ENCODE results near the gene PBX1. TPM values are rescaled to one million over a fixed set of nuclear protein-coding genes. Genes with fewer than 3 reads are reported as not detected.

Gene PBX1
- total and polyA plus RNA-seq, 2 of the 4 experiments (the other 2 are of a cell fraction), result 13.9 to 17.9 TPM

DNA sequence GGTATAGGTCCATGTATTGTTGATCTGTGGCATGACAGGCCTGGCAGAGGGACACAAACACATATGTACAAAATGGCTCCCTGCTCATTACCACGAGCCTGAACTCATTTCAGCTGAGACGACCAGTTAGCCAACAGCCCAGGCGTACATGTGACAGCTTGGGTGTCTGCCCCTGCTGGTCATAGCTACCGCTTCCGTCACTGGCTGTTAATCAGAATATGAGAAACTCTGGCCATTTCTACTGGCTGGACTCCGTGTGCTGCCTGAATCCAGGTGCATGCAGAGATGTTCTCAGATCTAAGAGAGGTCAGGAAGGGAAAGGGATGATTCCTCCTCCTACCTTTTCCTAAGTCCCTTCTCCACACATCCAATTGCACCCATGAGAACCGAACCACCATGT, 144.5 kb downstream of the PBX1 start:
- H3K36me3 ChIP-seq (ENCODE audit: control insufficient read depth, insufficient read depth, low read length), result no peaks in the 10 kb centered on the region
- no peak overlapping the region; the same call in 1 of the 2 replicates for H3K18ac ChIP-seq (ENCODE audit: low read depth, low read length)
- H2BK20ac ChIP-seq (ENCODE audit: low read depth, low read length), result peak overlapping the region; percentile 20; the same call in 1 of the 2 replicates
- dilution Hi-C loops (cut with HindIII; ENCODE audit: low sequenced_read_pairs, unreplicated experiment) (no loop called here), intact Hi-C loops (cut with micrococcal nuclease) (no loop called here), in situ Hi-C loops (cut with MboI; ENCODE audit: low sequenced_read_pairs) (no loop called here)
- no peak overlapping the region for H3K4me3 ChIP-seq (ENCODE audit: insufficient read depth, low read depth, low read length)
- H3K27me3 ChIP-seq (ENCODE audit: control insufficient read depth, insufficient read depth, low read length), result no peaks in the 10 kb centered on the region
- no peak overlapping the region for H2AK9ac ChIP-seq (replicated peaks; ENCODE audit: low read depth, low read length, poor library complexity)
- POLR2A ChIA-PET (ENCODE audit: unreplicated experiment), result no interaction called here
- H3K4me1 ChIP-seq (ENCODE audit: control insufficient read depth, insufficient read depth, low read length), result peaks cover 23% of the 10 kb centered on the region
- ATAC-seq (ENCODE audit: low read depth) (no peak), DNase-seq (no peak)
- H4K5ac ChIP-seq (ENCODE audit: low read depth, low read length), result no peak overlapping the region
- no peak overlapping the region for H4K91ac ChIP-seq (ENCODE audit: insufficient read depth, low read depth, low read length)
- CTCF ChIA-PET, result no interaction called here
- H3K27ac ChIP-seq (ENCODE audit: insufficient read depth, low read length), result no peak overlapping the region
- no peak overlapping the region for H3K14ac ChIP-seq (replicated peaks; ENCODE audit: low read depth, low read length)
- no peak overlapping the region for H3K9ac ChIP-seq (ENCODE audit: low read depth, low read length)
- H2AFZ ChIP-seq (replicated peaks; ENCODE audit: low read length, poor library complexity), result no peak overlapping the region
- H2BK5ac ChIP-seq (ENCODE audit: low read depth, low read length, poor library complexity, severe bottlenecking), result no peak overlapping the region
- H3K4ac ChIP-seq (ENCODE audit: low read depth, low read length), result no peak overlapping the region
- no peak for TF ChIP-seq RAD21 (IDR thresholded peaks at IDR 0.05; ENCODE audit: low read length)
- TF ChIP-seq RCOR1 (IDR thresholded peaks at IDR 0.05; ENCODE audit: insufficient replicate concordance, low read length), result no peak
- TF ChIP-seq CEBPB (IDR thresholded peaks at IDR 0.05; ENCODE audit: low read depth, low read length), result no peak
- no peak for TF ChIP-seq BHLHE40 (IDR thresholded peaks at IDR 0.05; ENCODE audit: low read depth, low read length)
- TF ChIP-seq POLR2A (IDR thresholded peaks at IDR 0.05; ENCODE audit: low read depth, low read length), result no peak
- no peak for TF ChIP-seq SMC3 (IDR thresholded peaks at IDR 0.05; ENCODE audit: low read depth, low read length)
- no peak for TF ChIP-seq MXI1 (IDR thresholded peaks at IDR 0.05; ENCODE audit: borderline replicate concordance, low read depth, low read length)
- no peak for TF ChIP-seq MAZ (IDR thresholded peaks at IDR 0.05; ENCODE audit: borderline replicate concordance, low read depth, low read length)
- TF ChIP-seq, protein P1, sequence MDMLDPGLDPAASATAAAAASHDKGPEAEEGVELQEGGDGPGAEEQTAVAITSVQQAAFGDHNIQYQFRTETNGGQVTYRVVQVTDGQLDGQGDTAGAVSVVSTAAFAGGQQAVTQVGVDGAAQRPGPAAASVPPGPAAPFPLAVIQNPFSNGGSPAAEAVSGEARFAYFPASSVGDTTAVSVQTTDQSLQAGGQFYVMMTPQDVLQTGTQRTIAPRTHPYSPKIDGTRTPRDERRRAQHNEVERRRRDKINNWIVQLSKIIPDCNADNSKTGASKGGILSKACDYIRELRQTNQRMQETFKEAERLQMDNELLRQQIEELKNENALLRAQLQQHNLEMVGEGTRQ (IDR thresholded peaks at IDR 0.05; ENCODE audit: low read depth, low read length), result no peak
- TF ChIP-seq, protein P2, sequence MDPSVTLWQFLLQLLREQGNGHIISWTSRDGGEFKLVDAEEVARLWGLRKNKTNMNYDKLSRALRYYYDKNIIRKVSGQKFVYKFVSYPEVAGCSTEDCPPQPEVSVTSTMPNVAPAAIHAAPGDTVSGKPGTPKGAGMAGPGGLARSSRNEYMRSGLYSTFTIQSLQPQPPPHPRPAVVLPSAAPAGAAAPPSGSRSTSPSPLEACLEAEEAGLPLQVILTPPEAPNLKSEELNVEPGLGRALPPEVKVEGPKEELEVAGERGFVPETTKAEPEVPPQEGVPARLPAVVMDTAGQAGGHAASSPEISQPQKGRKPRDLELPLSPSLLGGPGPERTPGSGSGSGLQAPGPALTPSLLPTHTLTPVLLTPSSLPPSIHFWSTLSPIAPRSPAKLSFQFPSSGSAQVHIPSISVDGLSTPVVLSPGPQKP (IDR thresholded peaks at IDR 0.05; ENCODE audit: borderline replicate concordance, low read depth, low read length), result no peak
- no peak for TF ChIP-seq MAFK (IDR thresholded peaks at IDR 0.05; ENCODE audit: low read depth, low read length)
- no peak for TF ChIP-seq CHD1 (IDR thresholded peaks at IDR 0.05; ENCODE audit: low read depth, low read length)
- TF ChIP-seq, protein P3, sequence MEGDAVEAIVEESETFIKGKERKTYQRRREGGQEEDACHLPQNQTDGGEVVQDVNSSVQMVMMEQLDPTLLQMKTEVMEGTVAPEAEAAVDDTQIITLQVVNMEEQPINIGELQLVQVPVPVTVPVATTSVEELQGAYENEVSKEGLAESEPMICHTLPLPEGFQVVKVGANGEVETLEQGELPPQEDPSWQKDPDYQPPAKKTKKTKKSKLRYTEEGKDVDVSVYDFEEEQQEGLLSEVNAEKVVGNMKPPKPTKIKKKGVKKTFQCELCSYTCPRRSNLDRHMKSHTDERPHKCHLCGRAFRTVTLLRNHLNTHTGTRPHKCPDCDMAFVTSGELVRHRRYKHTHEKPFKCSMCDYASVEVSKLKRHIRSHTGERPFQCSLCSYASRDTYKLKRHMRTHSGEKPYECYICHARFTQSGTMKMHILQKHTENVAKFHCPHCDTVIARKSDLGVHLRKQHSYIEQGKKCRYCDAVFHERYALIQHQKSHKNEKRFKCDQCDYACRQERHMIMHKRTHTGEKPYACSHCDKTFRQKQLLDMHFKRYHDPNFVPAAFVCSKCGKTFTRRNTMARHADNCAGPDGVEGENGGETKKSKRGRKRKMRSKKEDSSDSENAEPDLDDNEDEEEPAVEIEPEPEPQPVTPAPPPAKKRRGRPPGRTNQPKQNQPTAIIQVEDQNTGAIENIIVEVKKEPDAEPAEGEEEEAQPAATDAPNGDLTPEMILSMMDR (conservative IDR thresholded peaks at IDR 0.05; ENCODE audit: low read depth, low read length), result no peak
- no peak overlapping the region for H3K56ac ChIP-seq (ENCODE audit: extremely low read depth, insufficient read depth, low read length)
- H2AK5ac ChIP-seq (ENCODE audit: low read depth, low read length), result no peak overlapping the region
- peaks cover 20% of the 10 kb centered on the region for H3K9me1 ChIP-seq (ENCODE audit: insufficient read depth, low read length)
- H4K8ac ChIP-seq (ENCODE audit: low read depth in 2 of 2, low read length in 2 of 2), result no peak overlapping the region
- no TSS peak for BruUV-seq (replicated peaks)
- H3K9me3 ChIP-seq (ENCODE audit: control insufficient read depth, insufficient read depth, low read length), result no peaks in the 10 kb centered on the region
- H2BK15ac ChIP-seq (ENCODE audit: low read depth, low read length), result no peak overlapping the region
- H4K20me1 ChIP-seq (ENCODE audit: insufficient read depth, low read length), result 0 out of 2 replicates have a peak, but pooled peaks cover 5% of the 10 kb centered on the region
- H2BK120ac ChIP-seq (ENCODE audit: low read depth, low read length), result no peak overlapping the region
- 78% methylated on average over 3 of the region's 7 CpGs; no CpG with 5 or more reads in 1 of the 2 experiments for WGBS, 2 experiments (ENCODE audit: extremely low coverage in 2 of 2, insufficient read length in 1 of 2)
- no peak overlapping the region for H3K23ac ChIP-seq (ENCODE audit: low read depth, low read length)
- H3K79me1 ChIP-seq (ENCODE audit: low read depth in 1 of 2, low read length in 2 of 2), result peaks cover 13 to 18% of the 10 kb centered on the region in 2 experiments; a peak in 3 of 4 replicates
- H3K4me2 ChIP-seq (ENCODE audit: low read depth, low read length), result no peak overlapping the region
